HG03432 (cell line): ENCODE measurements around the gene PDZD2.
"Not testable (repeated sequence)": the region's sequence is repeated elsewhere in the genome, so short reads cannot be mapped to it uniquely, and the experiment has no call there.

Experiments
- ATAC-seq: cut with Tn5 transposase; IDR thresholded peaks from one replicate; pipeline ENCODE4 v1.9.1; 2021; ENCODE audit warnings: mild to moderate bottlenecking, moderate library complexity; ENCODE audit not compliant: unreplicated experiment

The PDZD2 gene

GRCh38 chr5:31731016-31731415 is 92.1 kb downstream of the PDZD2 start:
- no peak for ATAC-seq

GRCh38 chr5:31731710-31732301 is 92.9 kb downstream of the PDZD2 start:
- ATAC-seq: no peak

- not testable (repeated sequence) for ATAC-seq
These were observed 93.9 kb downstream of the PDZD2 start for GRCh38 chr5:31732821-31733220.

DNA sequence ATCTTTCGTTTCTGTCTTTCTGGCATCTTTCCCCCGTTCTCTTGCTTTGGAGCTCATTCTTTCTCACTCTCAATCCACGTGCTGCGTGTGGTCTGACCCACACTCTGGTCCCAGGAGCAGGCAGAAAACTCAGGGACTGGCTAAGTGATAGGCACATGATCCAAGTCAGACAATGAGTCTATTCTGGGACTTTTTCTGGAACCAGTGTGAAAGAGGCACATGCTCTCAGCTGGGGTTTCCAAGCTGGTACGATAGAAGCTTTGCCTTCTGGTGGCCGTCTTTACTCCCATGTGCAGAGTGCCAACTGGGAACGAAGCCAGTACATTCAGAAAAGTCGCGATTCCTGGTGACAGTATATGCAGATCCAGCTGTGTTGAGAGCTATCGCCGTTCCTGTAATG is 94.4 kb downstream of the PDZD2 start:
- no peak for ATAC-seq

DNA sequence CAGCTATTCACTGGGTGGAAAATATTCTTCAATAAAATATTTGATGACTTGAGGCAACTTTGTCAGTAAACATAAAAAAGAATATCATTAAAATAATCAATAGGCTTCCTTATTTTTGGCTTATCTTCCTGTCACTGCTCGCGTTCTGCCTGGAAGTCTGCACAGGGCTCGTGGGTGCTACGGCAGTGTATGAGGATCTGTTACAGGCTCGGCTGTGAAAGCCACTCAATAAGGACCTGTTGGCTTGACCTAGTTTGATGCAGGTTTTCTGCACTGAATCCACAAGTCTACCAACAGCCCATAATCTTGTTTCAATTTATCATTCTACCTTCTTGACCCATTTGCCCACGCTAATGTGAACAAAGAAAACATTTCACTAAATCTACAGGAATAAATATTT is 97.2 kb downstream of the PDZD2 start:
- no peak for ATAC-seq

- no peak for ATAC-seq
These were observed 99.3 kb downstream of the PDZD2 start for GRCh38 chr5:31738199-31738598.

DNA sequence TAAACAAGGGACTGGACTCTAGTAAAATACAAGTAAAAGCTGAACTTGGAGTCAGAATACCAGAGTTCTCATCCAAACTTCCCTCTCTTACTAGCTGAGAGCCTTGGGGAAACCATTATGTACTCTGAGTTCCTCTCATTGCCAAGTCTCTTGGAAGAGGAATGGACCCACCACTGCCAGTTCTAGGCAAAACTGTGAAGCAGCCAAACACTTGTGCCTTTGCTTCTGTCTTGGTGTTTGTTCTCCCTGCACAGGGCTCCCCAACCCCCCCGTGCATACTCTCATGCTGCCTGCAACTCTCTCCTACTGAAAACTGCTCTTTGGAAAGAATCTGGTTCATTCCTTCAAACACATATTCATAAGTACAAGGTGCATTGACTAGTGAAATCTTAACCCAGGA is 102.6 kb downstream of the PDZD2 start:
- ATAC-seq: no peak

GRCh38 chr5:31743678-31744077 is 104.7 kb downstream of the PDZD2 start:
- ATAC-seq: no peak

- ATAC-seq: no peak
These were observed 109.7 kb downstream of the PDZD2 start for GRCh38 chr5:31748458-31749172.

DNA sequence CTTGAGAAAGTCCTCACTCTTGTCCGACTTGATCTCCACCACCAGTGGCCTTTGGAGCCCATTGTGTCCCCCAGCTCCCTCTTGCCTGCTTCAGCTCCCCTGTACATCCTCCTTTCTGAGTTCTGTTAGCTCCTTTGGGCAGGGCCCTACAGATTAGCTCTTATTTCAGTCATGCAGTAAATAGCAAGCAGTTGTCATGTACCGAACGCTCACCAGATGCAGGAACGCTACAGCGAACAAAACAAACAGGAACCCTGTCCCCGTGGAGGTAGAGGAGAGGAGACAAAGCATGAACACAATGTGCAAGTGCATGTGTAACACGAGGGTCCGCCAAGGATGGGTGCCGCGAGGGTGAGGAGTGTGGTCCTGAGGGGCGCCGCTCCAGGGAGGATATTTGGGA is 111.3 kb downstream of the PDZD2 start:
- no peak for ATAC-seq

DNA sequence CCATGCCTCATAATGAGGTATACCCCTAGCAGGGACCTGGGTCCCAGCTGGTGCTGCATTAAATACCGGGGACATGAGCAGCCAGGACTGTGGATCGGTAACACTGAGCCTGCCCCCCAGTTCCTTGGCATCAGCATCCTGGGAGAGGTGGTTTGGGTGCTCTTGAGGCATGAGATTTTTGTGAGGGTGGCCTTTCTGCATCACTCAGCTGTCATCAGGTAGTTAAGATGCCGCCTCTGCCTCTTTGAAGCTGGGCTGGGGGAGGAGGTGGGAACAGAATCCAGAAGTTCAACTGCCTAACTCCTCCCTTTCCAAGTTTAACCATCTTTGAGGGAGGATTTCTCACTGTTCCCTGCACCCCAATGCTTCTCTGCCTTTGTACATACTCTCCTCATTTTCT is 112.7 kb downstream of the PDZD2 start:
- ATAC-seq: no peak

DNA sequence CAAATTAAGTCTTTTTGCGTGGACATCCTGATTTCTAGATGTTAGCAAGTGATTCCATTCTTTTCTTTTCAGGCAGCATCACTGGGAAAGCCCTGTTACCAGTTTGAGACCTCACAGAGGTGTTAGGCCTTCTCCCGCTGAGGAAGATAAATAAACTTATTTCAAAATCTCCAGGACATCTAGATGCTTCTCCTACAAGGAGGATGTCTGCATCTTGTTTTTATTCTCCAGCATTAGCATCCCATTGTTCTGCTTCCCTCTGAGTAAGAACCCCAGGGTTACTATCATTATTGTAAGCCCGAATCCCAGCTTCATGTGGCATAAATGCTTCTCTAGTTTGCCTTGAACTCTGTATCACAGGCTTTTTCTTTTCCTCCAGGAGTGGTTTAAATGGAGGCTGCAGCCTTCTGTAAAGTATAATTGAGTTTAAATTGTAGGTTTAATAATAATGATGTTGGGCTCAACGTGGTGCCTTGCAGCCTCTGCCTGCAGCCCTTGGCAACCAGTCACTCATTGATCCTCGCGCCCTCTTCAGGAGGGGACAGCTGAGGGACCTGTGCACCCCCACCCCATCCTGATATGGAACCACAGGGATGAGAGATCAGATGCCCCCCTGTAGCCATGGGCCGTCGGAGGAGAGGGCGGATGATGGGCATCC is 114.9 kb downstream of the PDZD2 start:
- no peak for ATAC-seq

GRCh38 chr5:31754358-31754704 is 115.4 kb downstream of the PDZD2 start:
- ATAC-seq: no peak

DNA sequence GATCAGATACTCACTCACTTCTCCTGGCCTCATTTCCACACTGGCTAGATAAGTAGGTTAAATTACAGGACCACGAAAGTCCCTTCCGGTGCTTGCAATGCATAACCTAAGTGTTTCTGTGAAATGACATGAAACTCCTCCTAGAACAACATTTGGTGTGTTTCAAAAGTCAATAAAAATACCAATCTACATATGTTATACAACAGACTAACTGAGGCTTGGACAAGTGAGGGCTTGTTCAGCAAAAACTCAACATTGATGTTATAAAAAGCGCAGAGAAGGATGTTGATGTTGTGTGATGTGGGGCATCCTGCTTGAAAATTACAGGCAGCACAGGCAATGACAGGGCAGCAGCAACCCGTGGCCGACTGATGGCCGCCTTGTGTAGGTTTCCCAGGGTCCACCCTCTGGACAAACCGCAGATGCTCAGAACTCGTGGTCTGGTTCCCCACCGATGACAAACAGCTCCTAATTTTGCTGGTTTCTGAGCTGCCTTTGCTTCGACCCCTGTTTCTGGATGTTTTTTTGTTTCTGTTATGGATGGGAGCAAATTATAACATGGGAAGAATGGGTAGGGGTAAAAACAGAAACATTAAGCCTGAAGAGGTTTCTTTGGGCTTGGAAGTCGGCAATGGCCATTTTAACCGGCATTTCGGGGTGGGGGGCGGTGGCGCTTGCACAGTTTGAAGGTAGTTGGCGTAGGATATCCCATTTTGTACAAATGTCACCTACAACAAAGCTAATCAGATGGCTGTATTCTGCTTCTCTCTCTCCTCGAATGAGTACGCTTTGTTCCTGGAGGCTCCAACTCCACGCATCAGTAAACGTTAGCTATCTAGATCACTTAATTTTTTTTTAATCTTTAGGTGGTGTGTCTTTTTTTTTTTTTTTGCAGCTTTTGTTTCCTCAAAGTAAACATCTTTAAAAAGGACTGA is 116.1 kb downstream of the PDZD2 start:
- no peak for ATAC-seq

- ATAC-seq: no peak
These were observed 116.8 kb downstream of the PDZD2 start for GRCh38 chr5:31755676-31756230.

DNA sequence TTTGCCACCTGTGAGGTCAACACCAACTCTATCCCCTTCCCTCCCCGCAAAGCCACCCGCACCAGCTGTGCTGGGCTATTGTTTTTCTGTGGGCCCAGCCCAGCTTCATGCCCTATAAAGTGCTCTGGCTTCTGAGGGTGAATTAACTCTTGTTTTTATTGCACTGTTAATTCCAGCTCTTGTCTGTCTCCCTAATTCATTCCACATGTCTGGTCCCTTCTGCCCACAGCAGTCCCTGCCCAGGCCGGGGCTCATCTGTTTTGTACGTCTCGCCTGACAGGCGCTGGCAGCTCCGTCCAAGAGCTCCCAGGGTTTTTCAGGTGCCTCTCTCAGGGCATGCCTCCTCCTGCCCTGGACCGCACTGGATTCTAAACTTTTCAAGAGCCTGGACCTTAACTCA is 118.9 kb downstream of the PDZD2 start:
- ATAC-seq: no peak

- ATAC-seq: no peak
These were observed 120.0 kb downstream of the PDZD2 start for GRCh38 chr5:31758803-31759425.

GRCh38 chr5:31759925-31760324 is 121.0 kb downstream of the PDZD2 start:
- no peak for ATAC-seq

GRCh38 chr5:31761877-31762276 is 122.9 kb downstream of the PDZD2 start:
- no peak for ATAC-seq

DNA sequence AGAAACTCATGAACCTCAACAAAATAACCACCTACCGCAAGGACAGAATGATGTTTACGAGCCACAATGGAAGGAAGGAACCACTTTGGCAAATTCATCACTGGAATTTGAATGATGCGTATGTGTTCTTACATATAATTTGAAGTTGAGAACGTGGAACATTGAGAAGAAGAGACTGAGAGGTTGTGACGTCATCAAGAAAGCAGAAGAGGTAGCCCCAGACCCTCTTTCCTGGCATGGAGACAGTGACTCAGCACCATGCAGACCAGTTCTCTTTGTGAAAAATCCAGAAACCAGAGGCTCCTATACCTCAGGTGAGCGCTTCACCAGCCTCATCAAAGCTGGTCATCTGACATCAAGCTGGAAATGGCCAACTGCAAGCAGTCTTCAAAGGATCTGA is 124.5 kb downstream of the PDZD2 start:
- ATAC-seq: no peak

GRCh38 chr5:31764687-31765086 is 125.8 kb downstream of the PDZD2 start:
- not testable (repeated sequence) for ATAC-seq
